ENCODE results near the gene CCDC24.

- TF ChIP-seq CTCF (IDR thresholded peaks at IDR 0.05 in 8 of 11, conservative IDR thresholded peaks at IDR 0.05 in 3 of 11) = no peak
- TF ChIP-seq POLR2AphosphoS5 (IDR thresholded peaks at IDR 0.05) = no peak
These were observed 41.7 kb upstream of the CCDC24 start for GRCh38 chr1:43949678-43950077.
